ENCODE measurements around the gene CCDC154.
"Not testable (repeated sequence)": the region's sequence is repeated elsewhere in the genome, so short reads cannot be mapped to it uniquely, and the experiment has no call there.

Gene CCDC154

DNA sequence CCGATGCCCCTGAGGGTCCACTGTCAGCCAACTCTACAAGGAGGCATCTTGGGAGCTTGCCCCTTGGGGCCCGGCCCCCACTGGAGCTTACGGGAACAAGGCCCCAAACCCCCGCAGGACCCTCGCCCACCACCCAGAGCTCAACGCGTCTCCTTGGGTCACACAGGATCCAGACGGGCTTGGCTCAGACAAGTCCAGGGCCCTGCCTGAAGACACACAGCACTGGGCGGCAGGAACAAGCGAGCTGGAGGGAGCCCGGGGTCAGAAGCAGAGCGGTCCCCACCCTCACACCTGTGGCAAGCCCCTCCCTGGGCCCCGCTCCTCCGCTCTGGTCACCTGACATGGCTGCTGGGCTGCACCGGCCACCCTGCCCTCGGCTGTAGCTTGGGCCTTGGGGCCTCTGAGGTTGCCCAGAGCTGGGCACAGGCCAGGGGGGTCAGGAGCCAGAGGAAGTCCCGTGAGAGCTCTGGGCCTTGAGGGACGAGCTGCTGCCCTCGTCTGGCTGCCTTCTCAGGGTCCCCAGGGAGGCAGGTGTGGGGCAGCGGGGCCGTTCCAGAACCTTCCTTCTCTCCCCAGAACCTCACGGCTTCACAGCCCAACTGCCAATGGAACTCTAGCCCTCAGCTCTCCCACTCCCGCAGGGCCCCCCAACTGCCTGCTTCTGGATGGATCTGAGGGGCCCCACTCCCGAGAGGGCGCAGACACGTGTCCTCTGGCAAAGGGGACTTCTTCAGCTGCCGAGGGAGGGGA is at the start of gene CCDC154:
Gene CCDC154 (minus strand): TSS at position 577 of the 750 bp plus-strand sequence. CDS start 234 bp downstream, at position 343.
- no peak for DNase-seq (ENCODE audit: low read depth in 2 of 2)

DNA sequence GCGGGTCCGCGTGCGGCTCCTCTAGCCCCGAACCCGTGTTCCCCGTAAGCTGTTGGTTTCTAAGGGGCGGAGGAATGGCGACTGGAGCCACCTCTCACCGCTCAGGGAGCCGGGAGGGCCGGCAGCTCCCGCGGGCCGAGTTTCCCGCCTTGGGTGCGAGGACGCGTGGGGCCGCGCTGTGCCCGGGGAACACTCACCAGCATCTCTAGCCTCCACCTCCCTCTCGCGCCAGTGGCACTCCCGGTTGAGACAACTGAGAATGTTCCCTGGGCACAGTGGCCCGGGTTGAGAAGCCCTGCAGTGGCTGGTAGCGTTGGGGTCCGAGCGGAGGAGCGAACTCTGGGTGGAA is 49.4 kb upstream of the CCDC154 start:
- no peak for DNase-seq (ENCODE audit: low read depth in 2 of 2)

DNA sequence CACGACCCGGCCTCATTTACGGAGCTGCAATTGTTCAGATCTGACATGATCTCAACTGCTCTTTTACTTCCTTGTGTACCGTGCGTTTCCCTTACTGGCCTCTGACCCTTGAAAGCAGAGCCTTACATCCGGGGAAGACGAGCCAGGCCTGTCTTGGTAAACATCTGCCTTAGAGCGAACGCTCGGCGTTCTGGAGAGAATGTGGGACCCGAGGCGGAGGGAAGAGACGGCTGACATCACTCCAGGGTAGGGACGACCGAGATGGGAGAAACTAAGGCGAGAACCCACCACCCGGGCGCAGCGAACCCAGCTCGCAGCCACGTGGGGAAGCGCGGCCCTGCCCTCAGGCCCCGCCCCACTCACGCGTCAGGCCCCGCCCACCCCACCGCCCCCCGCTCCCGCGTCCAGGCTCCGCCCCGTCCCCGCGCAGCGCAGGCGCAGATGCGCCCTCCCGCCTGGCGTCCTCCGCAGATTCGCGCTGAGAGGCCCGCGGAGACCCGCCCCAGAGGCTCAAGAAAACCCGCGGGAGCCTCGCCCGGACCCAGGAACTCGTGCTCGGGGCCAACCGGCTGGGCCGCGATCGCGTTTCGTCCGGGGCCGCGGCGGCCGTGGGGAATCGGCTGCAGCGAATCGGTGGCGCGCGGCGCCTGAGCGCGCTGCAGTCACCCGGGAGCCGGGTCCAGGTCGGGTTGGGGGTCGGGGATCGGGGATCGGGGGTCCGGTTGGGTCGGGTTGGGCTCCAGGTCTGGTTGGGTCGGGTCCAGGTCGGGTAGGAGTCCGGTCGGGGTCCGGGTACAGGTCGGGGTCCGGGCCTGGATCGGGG is 48.8 kb upstream of the CCDC154 start, which contains the start of gene TELO2:
Gene TELO2 (plus strand): TSS at position 438 of the 823 bp plus-strand sequence. CDS start 922 bp downstream, outside the sequence.
- DNase-seq (ENCODE audit: low read depth in 2 of 2), result peak; percentile 73 to 83

DNA sequence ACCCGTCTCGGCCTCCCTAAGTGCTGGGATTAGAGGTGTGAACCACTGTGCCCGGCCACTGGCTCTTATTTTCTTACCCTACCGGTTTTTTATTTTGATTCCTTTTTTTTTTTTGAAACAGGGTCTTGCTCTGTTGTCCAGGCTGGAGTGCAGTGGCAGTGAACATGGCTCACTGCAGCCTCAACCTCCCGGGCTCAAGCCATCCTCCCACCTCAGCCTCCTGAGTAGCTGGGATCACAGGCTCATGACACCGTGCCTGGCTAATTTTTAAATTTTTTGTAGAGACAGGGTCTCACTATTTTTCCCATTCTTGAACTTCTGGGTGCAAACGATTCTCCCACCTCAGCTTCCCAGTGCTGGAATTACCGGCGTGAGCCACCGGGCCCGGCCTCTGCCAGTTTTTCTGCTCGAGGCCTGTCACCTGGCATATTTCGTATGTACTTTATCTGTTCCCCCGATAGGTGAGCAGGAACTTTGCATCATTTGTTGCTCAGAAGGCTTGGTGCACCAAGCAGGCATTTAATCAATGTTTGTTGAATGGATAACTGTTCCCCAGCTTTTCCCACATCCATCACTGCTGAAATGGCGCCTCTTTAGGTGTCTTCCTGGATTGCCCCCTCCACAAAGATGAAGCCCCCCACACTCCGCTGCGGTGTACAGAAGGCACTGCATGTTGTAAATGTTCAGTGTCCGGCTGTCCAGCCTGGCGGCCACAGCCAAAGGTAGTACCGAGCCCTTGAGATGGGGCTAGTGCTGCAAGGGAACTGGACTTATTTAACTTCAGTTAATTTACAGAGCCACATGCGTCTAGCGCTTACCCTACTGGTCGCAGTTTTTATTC is 47.9 kb upstream of the CCDC154 start:
- no peak for DNase-seq (ENCODE audit: low read depth in 2 of 2)

DNA sequence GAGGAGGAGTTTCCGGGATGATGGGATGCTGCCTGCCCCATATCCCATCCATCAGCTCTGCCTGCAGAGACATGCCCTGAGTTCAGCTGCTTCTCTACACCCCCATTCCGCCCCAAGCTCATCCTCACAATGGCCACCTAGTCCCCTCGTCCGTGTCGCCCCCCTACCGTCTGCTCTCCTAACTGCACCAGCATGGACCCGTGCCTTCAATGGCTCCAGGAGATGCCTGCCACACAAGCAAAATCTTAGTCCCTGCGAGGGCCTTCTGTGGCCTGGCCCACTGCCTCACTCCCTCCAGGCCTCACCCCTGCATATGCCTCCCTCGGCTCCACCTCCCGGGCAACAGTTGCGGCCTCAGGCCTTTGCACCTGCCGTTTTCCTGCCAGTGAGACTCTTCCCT is 47.0 kb upstream of the CCDC154 start:
- no peak for DNase-seq (ENCODE audit: low read depth in 2 of 2)

DNA sequence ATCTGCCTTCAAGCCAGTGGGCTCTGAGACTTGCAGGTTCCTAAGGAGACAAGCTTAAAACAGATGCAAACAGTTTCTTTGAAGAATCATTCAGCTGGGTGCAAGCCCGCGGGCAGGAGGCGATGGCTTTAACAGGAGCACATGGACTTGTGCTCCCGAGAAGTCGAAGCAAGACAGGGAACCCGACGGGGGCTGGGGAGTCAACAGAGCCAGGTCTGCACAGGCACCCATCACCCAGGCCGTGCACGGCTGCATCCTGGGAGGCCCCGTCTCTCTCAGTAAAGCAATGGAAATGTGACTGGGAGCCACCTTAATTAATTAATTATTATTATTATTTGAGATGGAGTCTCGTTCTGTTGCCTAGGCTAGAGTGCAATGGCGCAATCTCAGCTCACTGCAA is 44.7 kb upstream of the CCDC154 start:
- no peak for DNase-seq (ENCODE audit: low read depth in 2 of 2)

GRCh38 chr16:1488619-1489018 is 44.3 kb upstream of the CCDC154 start, which contains the start of gene PTX4:
PTX4 (minus strand) TSS chr16:1488944; CDS start chr16:1488909, 35 bp downstream.
- no peak for DNase-seq (ENCODE audit: low read depth in 2 of 2)

DNA sequence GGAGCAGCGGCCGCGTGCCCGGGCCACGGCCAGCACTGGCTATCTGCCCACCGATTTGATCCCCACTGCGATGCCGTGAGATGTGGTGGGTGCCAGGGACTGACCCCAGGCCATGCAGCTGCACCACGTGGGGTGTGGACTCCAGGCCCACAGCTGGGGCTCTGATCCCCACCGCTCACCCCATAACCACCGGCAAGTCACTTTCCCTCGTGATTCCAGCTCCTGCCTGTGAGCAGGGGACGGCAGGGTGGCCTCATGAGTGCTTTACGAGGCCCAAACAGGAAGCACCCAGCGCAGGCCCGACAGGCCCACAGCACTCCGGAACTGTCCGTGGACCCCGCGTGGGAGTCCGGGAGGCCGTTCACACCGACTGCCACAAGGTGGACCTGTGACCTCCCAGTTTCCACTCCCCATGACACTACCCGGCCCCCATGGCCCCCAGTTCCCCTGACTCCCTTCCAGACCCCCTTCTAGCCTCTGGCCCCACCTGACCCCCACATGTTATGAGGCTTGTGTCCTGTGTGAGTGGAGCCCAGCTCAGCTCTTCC is 43.8 kb upstream of the CCDC154 start:
- no peak for DNase-seq (ENCODE audit: low read depth in 2 of 2)

DNA sequence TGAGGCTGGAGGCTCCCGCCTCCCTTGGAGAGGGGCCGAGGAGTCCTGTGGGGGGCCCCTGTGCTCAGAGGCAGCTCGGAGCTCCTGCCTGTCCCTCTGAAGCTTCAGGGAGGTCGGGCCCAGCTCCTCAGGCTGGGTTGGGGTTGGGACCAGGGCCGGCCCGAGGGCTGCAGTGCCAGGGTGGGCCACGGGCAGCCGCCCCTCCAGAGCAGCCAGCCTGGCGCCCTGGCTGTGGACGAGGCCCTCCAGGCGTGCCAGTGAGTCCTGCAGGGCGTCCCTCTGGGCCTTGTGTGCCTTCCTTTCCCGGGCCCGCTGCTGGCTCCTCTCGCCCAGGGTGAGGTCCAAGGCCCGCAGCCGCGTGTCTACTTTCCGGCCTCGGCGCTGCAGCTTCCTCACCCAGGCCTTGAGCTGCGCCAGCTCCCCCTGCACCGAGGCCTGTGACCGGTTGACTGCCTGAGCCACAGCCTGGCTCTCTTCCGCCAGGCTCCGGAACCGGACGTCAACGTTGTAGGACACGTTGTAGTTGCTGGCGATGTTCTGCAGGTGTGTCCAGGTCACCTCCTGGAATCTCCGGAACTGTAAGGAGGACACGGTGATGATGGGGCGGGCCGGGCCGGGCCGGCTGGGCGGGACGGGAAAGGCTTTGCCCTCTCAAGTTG is 43.2 kb upstream of the CCDC154 start:
- DNase-seq (ENCODE audit: low read depth in 2 of 2), result no peak

- no peak for DNase-seq (ENCODE audit: low read depth in 2 of 2)
These were observed 42.4 kb upstream of the CCDC154 start for GRCh38 chr16:1486551-1487390.

- no peak for DNase-seq (ENCODE audit: low read depth in 2 of 2)
These were observed 41.6 kb upstream of the CCDC154 start for GRCh38 chr16:1485847-1486496.

DNA sequence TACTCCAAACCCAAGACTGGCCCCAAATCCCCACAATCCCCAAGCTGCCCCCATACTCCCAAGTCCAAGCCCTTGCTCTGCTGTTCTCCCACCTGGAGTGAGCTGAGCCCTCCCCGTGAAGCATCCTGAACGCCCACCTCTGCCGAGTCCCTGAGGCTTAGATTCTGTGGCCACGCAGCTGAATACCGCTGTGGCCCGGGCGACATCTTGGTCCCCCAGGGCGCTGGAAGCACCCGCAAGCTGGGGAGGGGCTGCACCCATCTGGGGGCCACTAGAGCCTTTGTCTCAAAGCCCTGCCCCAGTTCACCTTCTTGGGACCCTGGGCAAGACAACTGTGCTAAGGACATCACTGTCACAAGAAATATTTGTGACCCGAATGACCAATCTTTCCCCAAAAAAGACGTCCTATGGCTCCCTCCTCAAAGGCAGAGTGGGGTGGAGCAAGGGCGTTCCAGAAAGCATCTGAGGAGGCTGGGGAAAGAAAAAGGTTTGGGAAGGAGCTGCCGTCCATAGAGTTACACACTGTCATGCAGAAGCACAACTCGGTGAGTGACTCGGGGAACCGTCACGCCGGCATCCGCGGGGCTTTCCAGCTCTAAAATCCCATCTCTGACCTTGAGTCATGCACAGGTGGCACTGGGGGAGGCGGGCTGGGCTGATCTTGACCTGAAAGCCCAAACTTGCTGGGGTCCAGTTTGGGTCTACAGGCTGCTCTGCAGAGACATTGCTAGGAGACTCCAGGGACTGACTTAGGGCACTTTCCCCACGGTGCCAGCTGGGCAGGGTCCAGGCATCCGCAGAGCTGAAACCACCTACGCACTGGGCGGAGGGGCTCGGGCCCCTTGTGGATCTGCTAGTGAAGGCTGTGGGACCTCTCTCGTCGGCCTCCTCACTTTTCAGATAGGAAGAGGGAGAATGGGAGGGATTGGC is 37.8 kb upstream of the CCDC154 start:
- no peak for DNase-seq (ENCODE audit: low read depth in 2 of 2)

GRCh38 chr16:1478937-1479336 is 34.6 kb upstream of the CCDC154 start:
- not testable (repeated sequence) for DNase-seq (ENCODE audit: low read depth in 2 of 2)

DNA sequence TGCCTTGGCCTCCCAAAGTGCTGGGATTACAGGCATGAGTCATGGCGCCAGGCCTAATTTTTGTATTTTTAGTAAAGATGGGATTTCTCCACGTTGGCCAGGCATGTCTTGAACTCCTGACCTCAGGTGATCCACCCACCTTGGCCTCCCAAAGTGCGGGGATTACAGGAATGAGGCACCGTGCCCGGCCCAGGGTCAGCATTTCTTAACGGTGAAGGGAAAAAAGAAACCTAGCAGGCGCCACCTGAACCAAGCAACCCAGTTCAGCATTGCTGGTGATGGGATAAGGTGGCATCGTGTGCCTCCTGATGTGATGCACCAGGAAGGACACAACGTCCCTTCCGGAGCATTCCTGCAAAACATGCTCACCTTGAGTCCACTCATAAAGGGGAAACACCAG is 32.7 kb upstream of the CCDC154 start:
- DNase-seq (ENCODE audit: low read depth in 2 of 2), result no peak

DNA sequence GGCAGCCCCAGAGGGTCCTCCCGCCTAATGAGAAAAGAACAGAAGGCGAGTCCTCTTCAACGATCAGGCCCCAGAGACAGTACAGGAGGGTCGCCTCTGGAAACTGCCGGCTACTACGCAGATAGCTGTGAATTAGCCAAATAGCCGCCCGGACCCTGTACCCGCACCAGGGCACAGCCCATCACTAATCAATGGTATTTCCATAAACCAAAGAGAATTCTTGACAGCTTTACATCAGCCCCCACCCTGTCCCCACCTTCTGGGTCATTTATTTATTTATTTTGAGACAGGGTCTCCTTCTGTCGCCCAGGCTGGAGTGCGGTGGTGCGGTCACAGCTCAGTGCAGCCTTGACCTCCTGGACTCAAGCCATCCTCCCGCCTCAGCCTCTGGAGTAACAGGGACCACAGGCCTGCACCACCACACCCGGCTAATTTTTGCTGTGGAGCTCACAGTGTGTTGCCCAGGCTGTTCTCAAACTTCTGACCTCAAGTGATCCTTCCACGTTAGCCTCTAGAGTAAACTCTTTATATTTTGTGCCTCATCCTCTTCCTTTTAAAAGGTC is 31.3 kb upstream of the CCDC154 start:
- DNase-seq (ENCODE audit: low read depth in 2 of 2), result no peak

DNA sequence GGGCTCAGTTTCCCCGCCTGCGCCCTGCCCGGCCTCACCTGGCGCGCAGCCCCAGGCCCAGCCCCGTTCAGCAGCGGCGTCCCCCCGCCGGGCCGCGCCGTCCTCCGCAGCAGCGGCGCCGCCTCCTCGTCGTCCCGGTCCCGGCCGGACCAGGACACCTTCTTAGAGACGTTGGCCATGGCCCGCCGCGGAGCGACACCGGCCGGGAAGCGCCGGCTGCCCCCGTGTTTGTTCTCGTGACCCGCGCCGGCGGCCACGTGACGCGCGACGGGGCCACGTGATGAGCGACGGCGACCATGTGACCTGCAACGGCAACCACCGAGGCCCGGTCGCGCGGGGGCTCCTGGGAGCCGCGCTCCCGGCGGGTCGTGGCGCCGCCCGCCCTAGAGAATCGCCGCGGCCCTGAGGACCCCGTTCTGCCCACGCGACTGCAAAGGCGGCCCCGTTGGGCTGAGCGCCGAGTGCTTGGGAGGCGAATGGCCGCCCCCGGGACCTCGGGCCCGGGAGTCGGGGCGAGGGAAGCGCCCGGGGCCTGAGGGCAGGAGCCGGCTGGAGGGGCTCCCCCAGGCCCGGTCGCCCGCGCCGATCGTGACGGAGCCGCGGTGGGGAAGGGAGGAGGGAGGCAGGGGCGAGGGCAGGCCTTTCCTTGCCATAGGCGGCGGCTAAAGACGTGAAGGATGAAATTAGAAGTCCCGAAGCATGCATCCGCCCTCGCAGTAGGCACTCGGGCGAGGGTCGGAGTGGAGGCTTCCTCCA is 30.6 kb upstream of the CCDC154 start, which contains the start of gene CLCN7:
Gene CLCN7 (minus strand): TSS at position 233 of the 756 bp plus-strand sequence. CDS start 54 bp downstream, at position 179.
- DNase-seq (ENCODE audit: low read depth in 2 of 2), result peak; percentile 73 to 89

DNA sequence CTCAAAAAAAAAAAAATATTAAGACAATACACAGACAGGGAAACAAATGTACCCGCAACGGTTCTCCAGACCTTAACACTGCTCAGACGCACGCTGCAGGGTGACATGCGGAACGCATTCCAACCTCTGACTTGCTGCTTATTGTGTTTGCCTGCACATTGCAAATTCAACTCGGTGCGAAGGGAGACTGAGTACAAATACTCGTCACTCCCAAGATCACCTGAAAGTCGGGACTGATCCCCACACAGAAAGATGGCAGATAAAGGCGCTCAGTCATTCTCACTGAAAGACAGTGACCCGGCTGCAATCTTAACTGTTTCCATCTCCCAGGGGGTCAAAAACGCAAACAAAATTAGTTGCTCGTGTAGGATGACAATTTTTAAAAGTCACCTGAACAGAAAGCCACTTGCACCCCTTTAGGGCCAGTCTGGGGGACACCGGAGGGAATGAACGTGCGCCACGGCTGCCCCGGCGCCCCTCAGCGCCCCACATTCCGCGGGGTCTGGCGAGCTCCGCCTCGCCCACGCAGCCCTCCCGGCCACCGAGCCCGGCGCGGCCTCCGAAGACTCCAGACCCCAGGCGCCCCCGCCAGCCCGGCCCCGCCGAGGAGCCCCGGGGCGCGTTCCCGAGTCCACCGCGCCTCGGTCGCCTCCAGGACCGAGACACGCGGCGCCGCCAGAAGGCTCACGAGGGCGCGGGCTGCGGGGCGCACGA is 29.9 kb upstream of the CCDC154 start:
- DNase-seq (ENCODE audit: low read depth in 2 of 2), result no peak

All from stimulated activated CD4-positive, alpha-beta T cell treated with anti-CD3 and anti-CD28 coated beads, Interleukin-15, amount 100 ng/mL, for 48 hours (primary cell).